Epithelial cell of proximal tubule (primary cell): ENCODE data around the gene C2orf81. TPM values are rescaled to one million over a fixed set of nuclear protein-coding genes. Genes with fewer than 3 reads are reported as not detected.

Source experiments
- DNase-seq: peaks from one replicate; pipeline ENCODE4 v3.0.0-alpha.2; 2011; ENCODE audit warnings: low read depth
- H3K4me3 ChIP-seq: 2 replicates; pipeline ENCODE4 v1.5.1; 2011; ENCODE audit warnings: low read depth, mild to moderate bottlenecking, low read length
- total RNA-seq: library from RNA; depleted of rRNA; stranded (reverse); fragments of >200 nt; gene quantifications from 2 replicates; pipeline ENCODE4 v1.2.3, GENCODE V29; 2015
- TF ChIP-seq, protein P1 (sequence below): conservative IDR thresholded peaks from 2 replicates; pipeline ENCODE4 v1.5.1; 2012; ENCODE audit warnings: low read depth, mild to moderate bottlenecking, low read length

The C2orf81 gene
- total RNA-seq, 1 donor from 2014 or later: 4.1 TPM

DNA sequence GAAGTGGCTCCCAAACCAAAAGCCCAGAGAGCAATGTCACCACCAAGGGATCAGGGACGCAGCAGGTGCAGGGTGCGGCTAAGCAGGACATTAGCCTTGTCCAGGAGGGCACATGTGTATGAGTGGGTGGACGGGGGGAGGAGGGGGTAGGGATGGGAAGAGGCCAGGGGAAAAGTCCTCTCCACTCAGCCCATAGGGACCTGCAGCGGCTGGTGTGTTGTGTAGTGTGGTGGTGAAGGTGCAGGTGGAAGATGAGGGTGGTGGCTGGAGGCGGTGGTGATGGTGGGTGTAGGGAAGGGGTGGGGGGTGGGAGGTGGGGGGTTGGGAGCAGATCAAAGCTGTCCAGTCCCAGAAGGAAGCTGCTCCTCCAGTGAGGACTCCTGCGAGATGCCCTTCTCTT, 3.7 kb downstream of the C2orf81 start:
- TF ChIP-seq, protein P1, sequence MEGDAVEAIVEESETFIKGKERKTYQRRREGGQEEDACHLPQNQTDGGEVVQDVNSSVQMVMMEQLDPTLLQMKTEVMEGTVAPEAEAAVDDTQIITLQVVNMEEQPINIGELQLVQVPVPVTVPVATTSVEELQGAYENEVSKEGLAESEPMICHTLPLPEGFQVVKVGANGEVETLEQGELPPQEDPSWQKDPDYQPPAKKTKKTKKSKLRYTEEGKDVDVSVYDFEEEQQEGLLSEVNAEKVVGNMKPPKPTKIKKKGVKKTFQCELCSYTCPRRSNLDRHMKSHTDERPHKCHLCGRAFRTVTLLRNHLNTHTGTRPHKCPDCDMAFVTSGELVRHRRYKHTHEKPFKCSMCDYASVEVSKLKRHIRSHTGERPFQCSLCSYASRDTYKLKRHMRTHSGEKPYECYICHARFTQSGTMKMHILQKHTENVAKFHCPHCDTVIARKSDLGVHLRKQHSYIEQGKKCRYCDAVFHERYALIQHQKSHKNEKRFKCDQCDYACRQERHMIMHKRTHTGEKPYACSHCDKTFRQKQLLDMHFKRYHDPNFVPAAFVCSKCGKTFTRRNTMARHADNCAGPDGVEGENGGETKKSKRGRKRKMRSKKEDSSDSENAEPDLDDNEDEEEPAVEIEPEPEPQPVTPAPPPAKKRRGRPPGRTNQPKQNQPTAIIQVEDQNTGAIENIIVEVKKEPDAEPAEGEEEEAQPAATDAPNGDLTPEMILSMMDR: no peak
- no peak for DNase-seq
- no peak overlapping the region for H3K4me3 ChIP-seq

DNA sequence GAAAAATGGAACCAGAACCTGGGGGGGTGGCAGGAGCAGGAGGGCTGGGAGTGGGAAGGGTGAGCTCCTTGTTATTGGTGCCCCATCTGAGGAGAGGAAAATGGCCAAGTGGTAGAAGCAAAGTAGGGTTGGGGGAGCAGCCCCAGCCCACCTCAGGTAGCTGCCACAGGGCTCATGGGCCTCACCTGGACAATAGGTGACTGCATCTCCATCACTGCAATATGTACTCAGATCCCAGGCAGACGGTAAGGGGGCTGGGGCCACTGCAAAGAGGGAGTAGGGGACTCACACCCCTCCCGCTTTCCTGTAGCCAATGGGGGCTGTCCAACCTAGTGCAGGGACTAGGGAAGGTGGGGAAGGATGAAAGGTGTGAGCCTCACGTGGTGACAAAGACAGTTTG, 4.2 kb downstream of the C2orf81 start:
- TF ChIP-seq, protein P1: no peak
- H3K4me3 ChIP-seq: no peak overlapping the region
- no peak for DNase-seq

DNA sequence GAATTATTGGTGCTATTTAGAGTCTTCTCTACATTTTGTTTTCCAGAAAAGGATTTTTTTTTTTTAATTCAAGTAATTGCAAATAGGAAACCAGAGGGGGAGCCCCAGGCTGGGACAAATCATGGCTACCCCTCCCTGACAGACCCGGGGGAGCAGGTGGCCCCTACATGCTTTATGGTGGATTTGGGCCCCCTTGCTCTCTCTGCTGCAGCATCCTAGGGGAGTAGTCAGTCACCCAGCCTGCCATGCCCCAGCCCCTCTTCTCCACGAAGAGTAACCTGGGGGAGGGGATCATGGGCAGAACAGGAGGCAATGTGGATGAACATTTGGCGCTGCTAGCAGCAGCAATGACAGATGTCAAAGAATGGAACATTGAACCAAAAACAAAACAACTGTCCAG, 4.6 kb downstream of the C2orf81 start:
- DNase-seq: no peak
- TF ChIP-seq, protein P1: peak; percentile 19
- no peak overlapping the region for H3K4me3 ChIP-seq

DNA sequence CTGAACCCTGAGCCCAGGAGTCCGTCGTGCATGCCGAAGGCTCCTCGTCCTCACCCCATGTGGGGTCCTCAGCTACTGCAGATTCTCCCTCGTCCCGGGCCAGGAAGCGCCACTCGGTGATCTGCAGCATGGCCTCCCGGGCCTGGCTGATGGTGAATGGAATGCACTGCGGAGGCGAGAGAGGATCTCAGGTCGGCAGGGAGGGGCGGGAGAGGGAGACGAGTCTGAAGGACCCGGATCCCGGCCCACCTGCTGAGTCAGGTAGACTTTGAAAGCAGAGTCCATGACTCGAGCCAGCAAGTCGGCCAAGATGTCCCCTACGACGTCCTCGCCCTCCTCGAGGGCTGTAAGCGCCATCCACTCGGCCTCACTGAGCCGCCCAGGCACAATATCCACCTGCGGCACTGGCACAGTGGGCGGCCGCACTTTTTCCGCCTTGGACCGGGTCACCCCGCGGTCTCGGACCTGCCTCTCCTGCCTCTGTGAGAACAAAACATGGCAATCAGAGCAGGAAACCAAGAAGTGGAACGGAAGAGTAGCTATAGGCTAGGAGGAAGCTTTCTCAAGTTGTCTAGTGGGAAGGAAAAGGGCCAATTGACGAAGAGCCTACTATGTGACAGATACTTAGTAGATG, 5.5 kb downstream of the C2orf81 start:
- TF ChIP-seq, protein P1: no peak
- DNase-seq: no peak
- H3K4me3 ChIP-seq: peak overlapping the region; percentile 64

DNA sequence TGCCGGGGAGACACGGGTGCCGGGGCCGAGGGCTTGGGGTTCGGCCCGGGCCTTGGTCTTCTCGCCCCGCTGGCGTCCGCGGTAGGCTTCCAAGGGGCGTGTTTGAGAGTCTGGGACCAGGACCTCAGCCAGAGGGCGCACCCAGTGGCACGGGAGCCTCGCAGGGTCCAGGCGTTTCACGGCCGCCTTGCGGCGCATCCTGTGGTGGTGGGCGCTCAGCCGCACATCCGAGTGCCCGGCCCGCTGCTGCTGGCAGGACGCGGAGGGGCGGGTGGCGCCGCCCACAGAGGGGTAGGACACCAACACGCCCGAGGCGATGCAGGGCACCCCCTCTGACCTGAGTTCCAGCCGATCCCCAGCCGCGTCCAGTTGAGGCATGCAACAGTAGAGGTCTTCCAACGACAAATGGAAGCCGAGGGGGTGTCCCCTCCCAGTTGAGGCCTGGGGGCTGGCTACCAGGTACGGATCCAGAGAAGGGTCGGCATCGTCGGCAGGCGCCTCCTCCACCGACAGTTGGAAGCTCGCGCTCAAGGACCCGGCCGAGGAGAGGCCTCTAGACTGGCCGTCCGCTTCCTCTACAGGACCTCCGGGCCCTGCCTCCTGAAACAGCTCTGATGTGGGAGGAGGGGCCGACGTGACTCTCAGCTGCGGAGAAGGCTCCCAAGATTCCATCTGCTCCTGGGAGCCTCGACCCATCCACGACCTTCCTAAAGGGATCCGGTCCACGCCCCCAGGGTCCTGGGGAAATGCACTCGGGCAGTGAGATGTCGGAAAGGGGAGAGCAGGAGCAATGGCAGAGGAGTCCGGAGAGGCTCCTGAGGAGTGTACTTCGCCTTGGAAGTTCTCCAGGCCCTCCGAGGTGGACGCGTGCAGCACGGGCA, 6.3 kb downstream of the C2orf81 start:
- DNase-seq: no peak
- H3K4me3 ChIP-seq: peak overlapping the region; percentile 64
- TF ChIP-seq, protein P1: peak; percentile 32

DNA sequence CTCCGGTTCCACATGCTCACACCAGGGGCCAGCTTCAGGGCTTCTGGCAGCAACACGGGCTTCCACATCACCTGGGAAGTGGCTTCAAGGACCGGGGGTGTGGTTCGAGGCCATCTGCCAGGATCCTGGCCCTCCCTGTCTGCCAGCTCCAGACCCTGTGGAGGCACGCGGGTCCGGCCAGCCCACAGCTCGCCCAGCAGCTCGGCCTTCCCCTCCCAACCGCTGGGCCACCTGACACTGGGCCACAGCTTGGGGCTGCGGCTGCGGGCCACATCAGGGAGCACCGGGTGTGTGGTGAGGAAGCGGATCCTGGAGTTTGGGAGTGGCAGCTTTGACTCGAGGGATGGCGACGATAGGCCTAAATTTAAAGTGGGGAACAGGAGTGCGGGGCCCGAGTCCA, 7.0 kb downstream of the C2orf81 start:
- no peak for DNase-seq
- peak overlapping the region; percentile 64 for H3K4me3 ChIP-seq
- TF ChIP-seq, protein P1: no peak
